NCI-H2196 treated with DMSO at 0.1 percent for 48 hours (cell line): ENCODE results near the gene CDR2L.
"Not testable (repeated sequence)": the region's sequence is repeated elsewhere in the genome, so short reads cannot be mapped to it uniquely, and the experiment has no call there.

Experiments used
- DNase-seq: peaks from one replicate; lab custom pipeline; 2025; ENCODE audit not compliant: unreplicated experiment; lab: John Stamatoyannopoulos, UW

CDR2L gene

GRCh38 chr17:75036643-75037268, 49.3 kb downstream of the CDR2L start:
- no peak for DNase-seq

DNA sequence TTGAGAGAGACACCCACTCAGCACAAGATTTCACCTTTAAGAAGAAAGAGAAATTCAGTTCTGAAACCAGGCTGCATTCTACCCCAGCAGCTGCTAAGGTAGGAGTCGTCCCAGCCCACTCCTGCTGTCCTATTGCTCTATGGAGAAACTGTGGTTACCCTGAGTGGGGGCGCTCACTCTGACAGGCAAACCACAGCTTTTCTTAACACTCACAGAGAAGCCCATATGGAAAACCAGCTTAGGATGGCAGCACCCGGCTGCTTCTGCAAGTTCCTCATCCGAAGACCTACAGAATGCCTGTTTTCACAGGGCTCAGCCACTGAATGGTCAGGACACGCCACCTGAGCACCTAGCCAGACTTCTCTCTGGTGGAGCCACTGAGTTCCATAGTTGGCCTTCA, 51.8 kb downstream of the CDR2L start:
- no peak for DNase-seq

DNA sequence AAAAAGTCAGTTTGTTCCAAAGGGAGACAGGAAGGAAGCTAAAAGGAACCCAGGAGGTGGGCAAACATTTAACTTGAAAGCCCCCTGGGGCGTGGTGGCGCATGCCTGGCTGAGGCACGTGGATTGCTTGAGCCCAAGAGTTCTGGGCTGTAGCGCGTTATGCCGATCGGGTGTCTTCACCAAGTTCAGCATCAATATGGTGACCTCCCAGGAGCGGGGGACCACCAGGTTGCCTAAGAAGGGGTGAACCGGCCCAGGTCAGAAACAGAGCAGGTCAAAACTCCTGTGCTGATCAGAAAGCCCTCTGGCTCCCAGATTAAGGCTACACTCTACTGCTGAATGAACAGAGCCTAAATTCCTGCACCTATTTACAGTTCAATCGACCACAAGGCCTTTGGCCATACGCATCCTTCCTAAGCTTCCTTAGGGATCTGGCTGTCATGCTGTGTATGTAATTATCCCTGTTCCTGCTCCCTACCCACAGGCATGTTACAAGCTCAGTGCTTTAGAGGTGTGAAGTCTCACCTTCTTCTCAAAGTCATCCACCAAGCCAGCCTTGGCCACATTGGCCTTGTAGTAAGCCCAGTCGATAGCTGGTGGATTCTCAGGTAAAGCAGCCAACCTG, 54.3 kb downstream of the CDR2L start:
- DNase-seq: no peak

DNA sequence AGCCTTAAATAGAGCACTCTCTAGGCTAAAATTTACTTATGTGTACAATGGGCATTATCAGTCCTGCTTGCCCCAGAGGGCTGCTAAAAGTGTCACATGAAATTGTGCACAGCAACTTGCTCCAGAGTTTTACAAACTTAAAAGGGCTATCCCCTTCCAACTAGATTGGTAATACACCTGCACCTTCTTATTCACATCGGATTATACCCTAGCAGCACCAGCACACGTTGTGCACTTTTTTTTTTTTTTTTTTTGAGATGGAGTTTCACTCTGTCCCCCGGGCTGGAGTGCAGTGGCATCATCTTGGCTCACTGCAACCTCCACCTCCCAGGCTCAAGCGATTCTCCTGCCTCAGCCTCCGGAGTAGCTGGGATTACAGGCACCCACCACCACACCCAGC, 56.4 kb downstream of the CDR2L start:
- not testable (repeated sequence) for DNase-seq

DNA sequence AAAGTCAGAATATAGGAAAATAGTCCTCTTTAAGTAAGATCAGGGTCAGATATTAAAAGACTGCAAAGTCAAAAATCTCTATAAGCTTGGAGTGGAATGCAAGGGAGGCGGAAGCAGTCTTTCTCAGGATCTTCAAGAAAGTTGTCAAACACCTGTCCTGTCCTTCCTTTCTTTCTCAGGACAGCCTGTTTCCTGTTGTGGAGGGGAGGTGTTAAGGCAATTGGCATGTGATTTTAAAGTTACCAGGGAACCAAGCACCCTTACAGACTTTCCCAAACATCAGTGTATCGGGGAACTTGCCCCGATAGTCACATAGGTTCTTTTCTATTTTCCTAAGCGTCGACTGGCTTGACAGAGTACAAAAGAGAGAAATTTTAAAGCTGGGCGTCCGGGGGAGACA, 57.3 kb downstream of the CDR2L start:
- DNase-seq: no peak

GRCh38 chr17:75045946-75046406, 58.5 kb downstream of the CDR2L start:
- not testable (repeated sequence) for DNase-seq

GRCh38 chr17:75046407-75047289, 59.2 kb downstream of the CDR2L start, which contains the start of the genes ATP5PD and KCTD2:
TSS of gene ATP5PD (minus strand) at chr17:75046969. CDS start at chr17:75042650, 4,319 bp downstream.
TSS of gene KCTD2 (plus strand) at chr17:75047225. CDS start at chr17:75047251, 26 bp downstream.
- peak; percentile 95 for DNase-seq

- no peak for DNase-seq
These were observed 60.1 kb downstream of the CDR2L start for GRCh38 chr17:75047398-75048098.

- no peak for DNase-seq
These were observed 60.9 kb downstream of the CDR2L start for GRCh38 chr17:75048249-75048878.

DNA sequence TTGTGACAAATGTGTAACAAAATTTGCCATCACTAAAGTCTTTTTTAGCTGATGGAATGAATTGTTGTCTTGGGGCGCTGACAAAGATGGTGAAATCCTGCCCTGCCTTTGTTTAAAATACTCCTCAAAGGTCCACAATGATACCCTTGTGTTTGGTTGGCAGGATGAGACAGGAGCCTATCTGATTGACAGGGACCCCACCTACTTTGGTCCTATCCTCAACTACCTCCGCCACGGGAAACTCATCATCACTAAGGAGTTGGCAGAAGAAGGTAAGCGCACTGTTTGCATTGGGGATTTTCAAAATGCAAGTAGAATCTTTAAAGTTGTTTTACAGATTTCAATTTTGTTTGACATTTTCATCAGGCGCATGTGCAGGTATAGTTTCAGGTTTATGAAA, 61.6 kb downstream of the CDR2L start:
- DNase-seq: no peak

DNA sequence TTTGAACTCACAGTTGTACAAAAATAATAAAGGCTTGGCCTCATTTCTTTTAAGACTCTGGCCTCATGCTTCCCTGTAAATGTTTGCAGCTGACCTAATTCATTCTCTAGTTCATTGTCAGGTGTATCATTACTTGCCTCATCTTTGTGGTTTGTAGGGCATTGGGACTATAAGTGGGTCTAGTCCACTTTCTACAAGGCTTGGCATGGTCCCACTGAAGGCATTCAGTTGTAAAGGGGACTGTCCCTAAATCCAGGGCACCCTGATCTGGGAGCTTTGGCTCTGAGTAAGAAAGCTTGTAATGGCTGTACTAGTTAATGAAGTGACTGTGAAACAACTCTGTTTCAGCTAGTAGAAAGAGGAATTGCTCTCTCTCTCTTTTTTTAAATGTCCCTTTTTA, 62.3 kb downstream of the CDR2L start:
- no peak for DNase-seq

DNA sequence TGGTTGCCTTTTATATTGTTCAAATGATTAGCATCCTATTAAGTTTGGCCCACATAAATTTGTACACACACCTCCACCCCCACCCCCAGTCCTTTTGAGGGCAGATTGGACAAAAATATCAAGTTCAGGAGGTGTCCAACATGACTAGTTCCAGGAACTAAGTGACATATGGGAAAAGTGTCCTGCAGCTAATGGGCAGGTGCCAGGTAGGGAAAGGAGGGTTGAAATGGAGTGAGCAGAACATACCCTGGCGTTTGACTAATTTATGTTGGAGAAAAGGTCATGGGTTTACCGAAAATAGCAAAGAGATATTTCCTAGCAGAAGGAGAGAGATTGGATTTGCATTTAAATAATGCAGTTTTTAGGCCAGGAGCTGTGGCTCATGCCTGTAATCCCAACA, 64.5 kb downstream of the CDR2L start:
- no peak for DNase-seq
